ENCODE results near the gene SYT2. TPM values are rescaled to one million over a fixed set of nuclear protein-coding genes. Genes with fewer than 3 reads are reported as not detected.
"Not testable (repeated sequence)": the region's sequence is repeated elsewhere in the genome, so short reads cannot be mapped to it uniquely, and the experiment has no call there.

Gene SYT2
- total RNA-seq, 1 donor from 2014 or later = not detected

DNA sequence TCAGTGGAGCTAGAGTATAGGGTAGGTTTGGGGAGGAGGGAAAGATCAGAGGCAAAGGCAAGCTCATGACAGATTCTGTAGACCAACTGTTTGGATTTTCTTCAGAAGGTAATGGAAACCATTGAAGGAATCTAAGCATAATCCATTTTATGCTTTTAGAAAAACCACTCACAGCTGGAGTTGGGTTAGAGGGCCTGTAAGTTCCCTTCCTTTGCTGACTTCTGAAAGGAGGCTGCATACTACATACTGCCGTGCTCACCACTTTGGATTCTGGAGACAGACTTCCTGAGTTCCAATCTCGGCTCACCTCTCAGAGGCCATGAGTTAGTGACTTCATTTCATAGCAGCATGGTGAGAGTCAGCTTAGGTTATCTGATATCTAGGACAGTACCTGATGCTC is 6.4 kb upstream of the SYT2 start:
- TF ChIP-seq, protein P1, sequence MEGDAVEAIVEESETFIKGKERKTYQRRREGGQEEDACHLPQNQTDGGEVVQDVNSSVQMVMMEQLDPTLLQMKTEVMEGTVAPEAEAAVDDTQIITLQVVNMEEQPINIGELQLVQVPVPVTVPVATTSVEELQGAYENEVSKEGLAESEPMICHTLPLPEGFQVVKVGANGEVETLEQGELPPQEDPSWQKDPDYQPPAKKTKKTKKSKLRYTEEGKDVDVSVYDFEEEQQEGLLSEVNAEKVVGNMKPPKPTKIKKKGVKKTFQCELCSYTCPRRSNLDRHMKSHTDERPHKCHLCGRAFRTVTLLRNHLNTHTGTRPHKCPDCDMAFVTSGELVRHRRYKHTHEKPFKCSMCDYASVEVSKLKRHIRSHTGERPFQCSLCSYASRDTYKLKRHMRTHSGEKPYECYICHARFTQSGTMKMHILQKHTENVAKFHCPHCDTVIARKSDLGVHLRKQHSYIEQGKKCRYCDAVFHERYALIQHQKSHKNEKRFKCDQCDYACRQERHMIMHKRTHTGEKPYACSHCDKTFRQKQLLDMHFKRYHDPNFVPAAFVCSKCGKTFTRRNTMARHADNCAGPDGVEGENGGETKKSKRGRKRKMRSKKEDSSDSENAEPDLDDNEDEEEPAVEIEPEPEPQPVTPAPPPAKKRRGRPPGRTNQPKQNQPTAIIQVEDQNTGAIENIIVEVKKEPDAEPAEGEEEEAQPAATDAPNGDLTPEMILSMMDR (conservative IDR thresholded peaks at IDR 0.05; ENCODE audit: low read depth, low read length) = no peak

DNA sequence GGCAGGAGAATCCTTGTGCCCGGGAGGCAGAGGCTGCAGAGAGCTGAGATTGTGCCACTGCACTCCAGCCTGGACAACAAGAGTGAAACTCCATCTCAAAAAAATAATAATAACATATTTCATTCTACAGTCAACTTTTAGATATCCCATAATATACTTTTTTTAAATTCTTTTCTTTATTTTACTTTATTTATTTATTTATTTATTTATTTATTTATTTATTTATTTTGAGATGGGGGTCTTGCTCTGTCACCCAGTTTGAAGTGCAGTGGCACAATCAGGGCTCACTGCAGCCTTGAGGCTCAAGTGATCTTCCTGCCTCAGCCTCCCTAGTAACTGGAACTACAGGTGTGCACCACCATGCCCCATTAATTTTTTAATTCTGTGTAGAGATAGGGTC is 3.9 kb upstream of the SYT2 start:
- not testable (repeated sequence) for DNase-seq (ENCODE audit: low read depth); H3K4me3 ChIP-seq (ENCODE audit: low read depth, low read length)

More for the DNA sequence above, 6.4 kb upstream of the SYT2 start:
- DNase-seq (ENCODE audit: low read depth) = no peak
- H3K4me3 ChIP-seq (ENCODE audit: low read depth, low read length) = no peak overlapping the region

DNA sequence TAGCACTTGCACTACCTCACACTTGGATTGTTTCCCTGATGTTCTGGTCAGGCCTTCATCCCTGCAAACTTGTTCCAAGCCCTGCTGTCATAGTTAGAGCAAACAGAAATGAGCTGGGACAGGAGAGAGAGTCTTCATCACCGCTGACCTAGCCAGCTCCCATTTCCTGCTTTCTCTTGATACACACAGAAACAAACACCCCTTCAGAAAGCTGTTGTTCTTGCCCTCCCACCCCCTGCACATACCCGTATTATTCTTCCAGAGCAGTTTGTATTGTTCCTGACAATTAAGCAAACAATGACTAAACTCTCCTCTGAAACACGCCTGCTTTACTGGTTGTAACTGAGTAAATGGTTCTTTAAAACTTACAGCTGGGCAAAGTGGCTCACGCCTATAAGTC is 2.9 kb upstream of the SYT2 start:
- DNase-seq (ENCODE audit: low read depth) = no peak
- no peak overlapping the region for H3K4me3 ChIP-seq (ENCODE audit: low read depth, low read length)
- TF ChIP-seq, protein P1 (conservative IDR thresholded peaks at IDR 0.05; ENCODE audit: low read depth, low read length) = no peak

DNA sequence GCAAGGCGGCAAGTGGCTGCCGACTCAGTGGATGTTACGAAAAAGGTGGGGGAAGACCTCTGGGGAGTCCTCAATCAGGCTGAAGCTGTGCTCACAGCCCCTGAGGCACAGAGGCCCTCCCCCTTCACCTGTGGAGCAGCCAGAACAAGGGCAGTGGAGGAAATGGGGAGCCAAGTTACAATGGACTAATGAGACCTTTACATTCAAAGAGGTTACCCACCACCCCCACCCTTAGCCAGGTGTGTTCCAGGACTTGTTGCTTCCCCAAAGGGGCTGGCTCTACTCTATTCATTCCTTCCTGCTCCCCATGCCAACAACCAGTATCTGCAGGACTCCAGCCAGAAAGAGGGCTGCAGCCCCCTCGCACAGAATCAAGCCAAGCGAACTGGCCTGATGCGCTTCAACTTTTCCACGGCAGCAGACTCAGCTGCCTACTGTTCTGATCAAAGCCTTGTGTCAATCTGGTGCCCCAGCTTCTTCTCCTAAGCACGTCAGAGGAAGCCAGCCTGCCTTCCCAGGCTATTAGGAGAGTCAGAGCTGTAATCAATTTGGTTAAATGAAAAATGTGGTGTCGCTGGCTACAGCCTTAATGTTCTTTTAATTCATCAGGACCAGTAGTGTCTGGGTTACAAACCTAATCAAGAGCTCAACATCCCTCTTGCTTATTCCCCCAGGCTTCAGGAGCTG is 1.8 kb upstream of the SYT2 start:
- TF ChIP-seq, protein P1 (conservative IDR thresholded peaks at IDR 0.05; ENCODE audit: low read depth, low read length) = no peak
- no peak for DNase-seq (ENCODE audit: low read depth)
- no peak overlapping the region for H3K4me3 ChIP-seq (ENCODE audit: low read depth, low read length)

DNA sequence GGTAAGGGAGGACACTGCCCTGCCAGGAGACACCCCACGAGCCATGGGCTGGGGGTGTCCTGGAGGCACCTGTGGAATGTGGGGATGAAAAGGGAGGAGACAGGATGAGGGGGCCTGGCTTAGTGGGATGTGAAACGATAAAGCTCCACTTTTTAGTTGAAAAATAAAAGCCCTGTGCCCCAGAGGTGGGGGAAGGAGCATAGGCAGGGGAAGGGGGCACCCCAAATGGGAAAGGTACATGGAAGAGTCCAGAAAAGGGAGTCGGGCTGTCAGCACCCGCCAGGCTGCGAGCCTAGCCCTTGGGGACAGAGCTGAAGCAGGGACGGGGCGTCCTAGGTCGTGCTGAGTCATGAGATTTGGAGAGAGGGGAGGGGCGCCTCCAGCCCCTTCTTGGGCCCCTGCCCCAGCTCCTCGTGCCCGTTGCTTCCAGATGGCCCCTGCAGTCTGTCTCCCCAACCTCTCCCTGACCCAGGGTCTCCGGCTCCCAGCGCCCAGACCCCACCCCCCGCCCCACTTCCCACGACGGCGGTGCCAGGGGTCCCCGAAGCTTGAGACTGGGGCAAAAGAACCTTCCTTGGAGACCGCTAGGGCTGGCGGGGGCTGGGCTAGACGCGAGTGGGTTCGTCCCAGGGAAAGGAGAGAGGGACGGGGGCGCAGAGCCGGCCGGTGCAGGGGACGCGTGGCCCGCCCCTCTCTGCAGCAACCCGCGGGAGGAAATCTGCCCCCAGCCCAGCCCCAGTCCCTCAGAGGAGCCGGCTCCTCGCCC is 795 bp downstream of the SYT2 start:
- DNase-seq (ENCODE audit: low read depth) = no peak
- H3K4me3 ChIP-seq (ENCODE audit: low read depth, low read length) = no peak overlapping the region
- TF ChIP-seq, protein P1 (conservative IDR thresholded peaks at IDR 0.05; ENCODE audit: low read depth, low read length) = no peak

DNA sequence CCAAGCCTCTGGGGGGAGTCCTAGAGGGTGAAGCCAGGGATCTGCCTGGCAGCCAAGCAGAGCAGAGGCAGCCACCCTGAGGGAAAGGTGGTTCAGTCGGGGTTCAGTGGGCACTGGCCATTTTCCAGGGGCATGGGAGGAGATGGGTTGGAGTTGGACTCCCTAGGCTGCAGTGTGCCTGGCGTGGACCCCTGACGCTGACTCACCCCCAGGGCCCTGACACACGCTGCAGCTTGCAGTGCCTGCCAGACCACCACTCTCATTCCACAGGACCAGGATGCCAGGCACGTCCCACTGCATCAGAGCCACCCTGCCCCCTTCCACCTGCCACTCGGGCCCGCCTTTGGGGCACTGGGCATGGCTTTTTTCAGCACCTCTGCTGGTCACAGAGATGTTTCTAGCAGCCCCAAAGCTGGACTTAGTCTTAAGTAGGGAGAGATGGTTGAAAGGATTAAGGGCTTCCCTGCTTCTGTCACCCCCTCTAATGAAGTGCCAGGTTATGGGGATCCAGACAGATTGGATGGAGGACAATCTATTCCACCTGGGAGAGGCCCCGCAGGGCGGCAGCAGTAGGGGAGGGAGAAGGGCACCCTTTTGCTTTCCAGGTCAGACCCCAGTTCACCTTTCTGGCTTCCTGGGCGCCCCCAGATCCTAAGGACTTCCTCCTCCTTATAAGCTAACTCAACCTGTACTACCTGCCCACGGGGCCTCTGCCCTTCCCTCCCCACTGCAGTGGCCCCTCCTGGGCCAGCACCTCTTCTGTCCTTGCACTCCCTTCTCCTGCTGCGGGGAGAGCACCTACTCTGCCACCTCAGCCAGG is 1.6 kb downstream of the SYT2 start:
- no peak for DNase-seq (ENCODE audit: low read depth)
- TF ChIP-seq, protein P1 (conservative IDR thresholded peaks at IDR 0.05; ENCODE audit: low read depth, low read length) = no peak
- no peak overlapping the region for H3K4me3 ChIP-seq (ENCODE audit: low read depth, low read length)

DNA sequence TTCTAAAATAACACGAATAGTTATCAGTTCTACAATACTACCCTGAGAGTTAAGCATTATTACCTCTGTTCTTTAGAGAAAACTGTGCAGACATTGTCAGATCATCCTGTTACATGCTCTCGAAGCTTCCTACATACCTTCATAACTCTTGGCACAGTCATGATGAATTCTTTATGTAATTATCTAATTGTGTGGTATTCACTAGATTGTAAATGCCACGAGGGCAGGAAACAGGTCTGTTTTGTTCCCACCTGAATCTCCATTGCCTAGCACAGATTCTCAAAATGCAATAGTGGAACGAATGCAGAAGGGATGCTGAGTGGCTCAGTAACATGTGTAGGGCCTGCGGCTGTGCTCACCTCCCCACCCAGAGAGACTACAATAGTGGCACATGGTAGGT is 3.4 kb downstream of the SYT2 start:
- DNase-seq (ENCODE audit: low read depth) = no peak
- H3K4me3 ChIP-seq (ENCODE audit: low read depth, low read length) = no peak overlapping the region
- TF ChIP-seq, protein P1 (conservative IDR thresholded peaks at IDR 0.05; ENCODE audit: low read depth, low read length) = no peak

Data from epithelial cell of proximal tubule (primary cell).